B cell (primary cell): ENCODE data around the gene UNC13D.
"Not testable (repeated sequence)": the region's sequence is repeated elsewhere in the genome, so short reads cannot be mapped to it uniquely, and the experiment has no call there.

ENCODE experiments used
- EZH2 ChIP-seq: IDR thresholded peaks from 2 replicates; pipeline ENCODE4 v1.6.1; 2012; ENCODE audit warnings: borderline replicate concordance, low read depth, mild to moderate bottlenecking, moderate library complexity, low read length; ENCODE audit not compliant: insufficient read depth, poor library complexity, severe bottlenecking
- TF ChIP-seq, protein P1 (sequence below): fragments of 200-600 bp; IDR thresholded peaks from one replicate; pipeline ENCODE4 v1.8.0; 2022; ENCODE audit warnings: antibody characterized with exemption, mild to moderate bottlenecking

DNA sequence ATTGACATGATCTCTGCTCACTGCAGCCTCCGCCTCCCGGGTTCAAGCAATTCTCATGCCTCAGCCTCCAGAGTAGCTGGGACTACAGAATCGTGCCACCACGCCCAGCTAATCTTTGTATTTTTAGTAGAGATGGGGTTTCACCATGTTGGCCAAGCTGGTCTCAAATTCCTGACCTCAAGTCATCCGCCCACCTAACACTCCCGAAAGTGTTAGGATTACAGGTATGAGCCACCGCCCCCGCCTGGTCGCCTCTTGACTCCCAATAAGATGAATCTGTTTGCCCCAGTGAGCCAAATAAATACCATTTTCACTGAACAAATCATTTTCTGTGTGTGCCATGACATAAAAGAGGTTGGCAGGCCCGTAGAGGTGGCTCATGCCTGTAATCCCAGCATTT, 15.2 kb upstream of the UNC13D start:
- TF ChIP-seq, protein P1, sequence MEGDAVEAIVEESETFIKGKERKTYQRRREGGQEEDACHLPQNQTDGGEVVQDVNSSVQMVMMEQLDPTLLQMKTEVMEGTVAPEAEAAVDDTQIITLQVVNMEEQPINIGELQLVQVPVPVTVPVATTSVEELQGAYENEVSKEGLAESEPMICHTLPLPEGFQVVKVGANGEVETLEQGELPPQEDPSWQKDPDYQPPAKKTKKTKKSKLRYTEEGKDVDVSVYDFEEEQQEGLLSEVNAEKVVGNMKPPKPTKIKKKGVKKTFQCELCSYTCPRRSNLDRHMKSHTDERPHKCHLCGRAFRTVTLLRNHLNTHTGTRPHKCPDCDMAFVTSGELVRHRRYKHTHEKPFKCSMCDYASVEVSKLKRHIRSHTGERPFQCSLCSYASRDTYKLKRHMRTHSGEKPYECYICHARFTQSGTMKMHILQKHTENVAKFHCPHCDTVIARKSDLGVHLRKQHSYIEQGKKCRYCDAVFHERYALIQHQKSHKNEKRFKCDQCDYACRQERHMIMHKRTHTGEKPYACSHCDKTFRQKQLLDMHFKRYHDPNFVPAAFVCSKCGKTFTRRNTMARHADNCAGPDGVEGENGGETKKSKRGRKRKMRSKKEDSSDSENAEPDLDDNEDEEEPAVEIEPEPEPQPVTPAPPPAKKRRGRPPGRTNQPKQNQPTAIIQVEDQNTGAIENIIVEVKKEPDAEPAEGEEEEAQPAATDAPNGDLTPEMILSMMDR = not testable (repeated sequence)
- TF ChIP-seq EZH2 = not testable (repeated sequence)
